Measurements from ENCODE around the gene GEMIN5.

Gene GEMIN5

GRCh38 chr5:154849264-154849785 is 88.7 kb downstream of the GEMIN5 start:
- DNase-seq (ENCODE audit: low spot score) = no peak

GRCh38 chr5:154844809-154845208 is 93.2 kb downstream of the GEMIN5 start:
- DNase-seq (ENCODE audit: low spot score) = no peak

DNA sequence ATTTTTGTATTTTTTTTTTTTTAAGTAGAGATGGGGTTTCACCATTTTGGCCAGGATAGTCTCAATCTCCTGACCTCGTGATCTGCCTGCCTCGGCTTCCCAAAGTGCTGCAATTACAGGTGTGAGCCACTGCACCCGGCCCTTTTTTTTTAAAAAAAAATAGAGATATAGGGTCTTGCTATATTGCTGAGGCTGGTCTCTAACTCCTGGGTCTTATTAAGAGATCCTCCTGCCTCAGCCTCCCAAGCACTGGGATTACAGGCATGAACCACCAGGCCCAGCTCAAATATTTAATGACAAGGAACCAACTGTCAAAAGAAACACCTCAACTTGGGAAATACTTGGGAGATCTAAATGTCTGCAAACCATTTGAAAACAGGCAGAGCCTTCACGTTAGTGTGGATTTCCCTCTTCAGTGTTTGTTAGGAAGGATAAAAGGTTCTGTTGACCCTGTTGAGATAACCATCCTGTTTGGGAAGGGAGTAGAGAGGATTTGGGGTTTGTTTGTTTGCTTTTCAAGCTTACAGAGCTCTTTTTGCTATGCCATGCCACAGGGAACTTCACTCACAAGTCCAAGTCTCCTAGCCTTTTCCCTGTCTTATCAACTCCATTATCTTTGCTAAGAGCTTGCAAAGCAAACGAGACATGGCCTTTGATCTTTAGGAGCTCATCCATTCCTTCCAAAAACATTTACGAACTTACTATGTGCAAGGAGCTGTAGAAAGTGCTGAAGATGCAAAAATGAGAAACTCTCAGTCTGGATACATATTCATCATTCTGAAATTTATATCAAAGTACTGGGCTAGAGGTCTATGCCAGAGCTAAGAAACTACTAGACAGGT is 95.1 kb downstream of the GEMIN5 start:
- DNase-seq (ENCODE audit: low spot score) = no peak

DNA sequence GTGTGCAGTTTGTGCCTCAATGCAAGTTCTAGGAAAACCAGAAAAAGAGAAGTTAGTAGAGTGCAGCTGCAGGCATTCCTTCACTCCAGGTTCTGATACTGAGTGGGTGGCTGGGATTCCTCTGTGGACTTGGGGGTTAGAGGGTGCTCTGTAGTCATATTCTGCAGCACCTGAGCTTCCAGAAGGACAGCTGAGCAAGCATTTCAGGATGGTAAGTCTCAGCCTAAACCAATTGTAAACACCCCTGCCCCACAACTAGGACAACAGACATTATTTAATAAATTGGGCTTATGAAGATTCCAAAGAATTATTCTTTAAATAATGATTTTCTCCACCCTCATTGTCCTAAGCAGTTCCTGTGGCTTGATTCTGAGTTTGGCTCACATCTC is 96.7 kb downstream of the GEMIN5 start:
- no peak for DNase-seq (ENCODE audit: low spot score)

GRCh38 chr5:154840435-154841272 is 97.4 kb downstream of the GEMIN5 start:
- DNase-seq (ENCODE audit: low spot score) = no peak

Measured in AG20443 (cell line).